DOHH2 (cell line): ENCODE data around the gene GDPD4.

Experiments used
- H3F3A ChIP-seq: fragments of 200-600 bp; sonication (generic), shearing (Covaris generic); 2 replicates; pipeline ENCODE4 v1.6.0; 2016; ENCODE audit warnings: antibody characterized with exemption, mild to moderate bottlenecking; ENCODE audit not compliant: control insufficient read depth, insufficient read depth
- H3K27ac ChIP-seq: fragments of 200-600 bp; sonication (generic); 2 replicates; pipeline ENCODE4 v1.5.1; 2014; ENCODE audit warnings: low read depth, mild to moderate bottlenecking, low read length, moderate library complexity
- H3K27me3 ChIP-seq: fragments of 200-600 bp; sonication (generic); 2 replicates; pipeline ENCODE4 v1.6.1; 2014; ENCODE audit warnings: mild to moderate bottlenecking, low read length, mixed read lengths; ENCODE audit not compliant: control insufficient read depth
- H3K36me3 ChIP-seq: fragments of 200-600 bp; sonication (generic); 2 replicates; pipeline ENCODE4 v1.6.1; 2014; ENCODE audit warnings: mild to moderate bottlenecking, low read length, moderate library complexity, mixed read lengths; ENCODE audit not compliant: control insufficient read depth
- H3K4me1 ChIP-seq: fragments of 200-600 bp; sonication (generic); 2 replicates; pipeline ENCODE4 v1.6.1; 2014; ENCODE audit warnings: mild to moderate bottlenecking, low read length, mixed read lengths; ENCODE audit not compliant: control insufficient read depth
- H3K4me2 ChIP-seq: fragments of 200-600 bp; sonication (generic); 2 replicates; pipeline ENCODE4 v1.6.0; 2014; ENCODE audit warnings: mild to moderate bottlenecking, low read length, moderate library complexity
- H3K4me3 ChIP-seq: fragments of 200-600 bp; sonication (generic); 2 replicates; pipeline ENCODE4 v1.5.1; 2014; ENCODE audit warnings: mild to moderate bottlenecking, low read length, mixed read lengths
- H3K79me2 ChIP-seq: fragments of 200-600 bp; sonication (generic); 2 replicates; pipeline ENCODE4 v1.6.1; 2014; ENCODE audit warnings: mild to moderate bottlenecking, low read length, mixed read lengths; ENCODE audit not compliant: control insufficient read depth
- H3K9me2 ChIP-seq: fragments of 200-600 bp; sonication (generic); replicated peaks from 2 replicates; pipeline ENCODE4 v1.6.1; 2014; ENCODE audit warnings: mild to moderate bottlenecking, low read length, mixed read lengths; ENCODE audit not compliant: control insufficient read depth
- H3K9me3 ChIP-seq: fragments of 200-600 bp; sonication (generic); 2 replicates; pipeline ENCODE4 v1.6.1; 2014; ENCODE audit warnings: antibody characterized with exemption, low read length, mixed read lengths; ENCODE audit not compliant: control insufficient read depth, insufficient read depth
- H4K20me1 ChIP-seq: fragments of 200-600 bp; sonication (generic); 2 replicates; pipeline ENCODE4 v1.6.0; 2014; ENCODE audit warnings: low read depth, mild to moderate bottlenecking, antibody characterized with exemption, low read length, moderate library complexity; ENCODE audit not compliant: control insufficient read depth, insufficient read depth
- EZH2phosphoT487 ChIP-seq: fragments of 200-600 bp; sonication (generic); IDR thresholded peaks from 2 replicates; pipeline ENCODE4 v1.6.1; 2017; ENCODE audit warnings: borderline replicate concordance, mild to moderate bottlenecking, antibody characterized with exemption, low read length, moderate library complexity, mixed read lengths
- TF ChIP-seq, protein P1 (sequence below): fragments of 200-600 bp; sonication (generic); IDR thresholded peaks from one replicate; pipeline ENCODE4 v1.5.1; 2014; ENCODE audit warnings: antibody characterized with exemption, mild to moderate bottlenecking, low read depth, low read length; ENCODE audit not compliant: poor library complexity, severe bottlenecking

The GDPD4 gene

DNA sequence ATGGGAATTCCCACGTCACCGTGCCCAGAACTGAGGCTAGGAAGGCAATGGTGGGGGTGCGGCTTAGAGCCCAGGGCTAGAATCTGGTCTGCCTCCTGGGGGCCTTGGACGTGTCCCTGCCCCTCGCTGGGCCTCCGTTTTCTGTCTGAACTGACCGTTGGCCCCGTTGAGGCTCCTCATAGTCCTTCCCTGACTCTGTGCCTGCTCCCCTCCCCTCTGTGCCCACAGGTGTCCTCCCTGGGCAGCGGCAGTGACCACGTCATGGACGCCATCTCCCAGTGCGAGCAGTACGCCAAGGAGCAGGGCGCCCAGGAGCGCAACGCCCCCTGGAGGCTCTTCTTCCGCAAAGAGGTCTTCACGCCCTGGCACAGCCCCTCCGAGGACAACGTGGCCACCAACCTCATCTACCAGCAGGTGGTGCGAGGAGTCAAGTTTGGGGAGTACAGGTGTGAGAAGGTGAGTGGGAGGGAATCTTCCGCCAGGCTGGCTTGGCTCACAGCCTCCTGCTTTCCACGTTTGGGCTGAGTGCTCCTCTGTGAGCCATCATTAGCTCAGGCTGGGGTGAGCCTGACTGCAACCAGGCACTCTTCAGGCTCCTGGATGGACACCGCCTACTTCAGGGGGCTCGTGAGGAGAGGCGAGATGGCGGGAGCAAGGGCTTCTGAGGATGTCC, 109.5 kb downstream of the GDPD4 start:
- Histone ChIP-seq H3K27ac (no peak overlapping the region), H3K9me3 (no peaks in the 10 kb centered on the region), H4K20me1 (no peaks in the 10 kb centered on the region), H3K4me2 (no peak overlapping the region), H3K4me3 (no peak overlapping the region), H3K27me3 (no peaks in the 10 kb centered on the region), H3F3A (no peaks in the 10 kb centered on the region), H3K4me1 (no peaks in the 10 kb centered on the region), H3K36me3 (no peaks in the 10 kb centered on the region), H3K79me2 (no peaks in the 10 kb centered on the region), H3K9me2 (no peaks in the 10 kb centered on the region)
- no peak for TF ChIP-seq EZH2phosphoT487
- TF ChIP-seq, protein P1, sequence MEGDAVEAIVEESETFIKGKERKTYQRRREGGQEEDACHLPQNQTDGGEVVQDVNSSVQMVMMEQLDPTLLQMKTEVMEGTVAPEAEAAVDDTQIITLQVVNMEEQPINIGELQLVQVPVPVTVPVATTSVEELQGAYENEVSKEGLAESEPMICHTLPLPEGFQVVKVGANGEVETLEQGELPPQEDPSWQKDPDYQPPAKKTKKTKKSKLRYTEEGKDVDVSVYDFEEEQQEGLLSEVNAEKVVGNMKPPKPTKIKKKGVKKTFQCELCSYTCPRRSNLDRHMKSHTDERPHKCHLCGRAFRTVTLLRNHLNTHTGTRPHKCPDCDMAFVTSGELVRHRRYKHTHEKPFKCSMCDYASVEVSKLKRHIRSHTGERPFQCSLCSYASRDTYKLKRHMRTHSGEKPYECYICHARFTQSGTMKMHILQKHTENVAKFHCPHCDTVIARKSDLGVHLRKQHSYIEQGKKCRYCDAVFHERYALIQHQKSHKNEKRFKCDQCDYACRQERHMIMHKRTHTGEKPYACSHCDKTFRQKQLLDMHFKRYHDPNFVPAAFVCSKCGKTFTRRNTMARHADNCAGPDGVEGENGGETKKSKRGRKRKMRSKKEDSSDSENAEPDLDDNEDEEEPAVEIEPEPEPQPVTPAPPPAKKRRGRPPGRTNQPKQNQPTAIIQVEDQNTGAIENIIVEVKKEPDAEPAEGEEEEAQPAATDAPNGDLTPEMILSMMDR = peak; percentile 84

DNA sequence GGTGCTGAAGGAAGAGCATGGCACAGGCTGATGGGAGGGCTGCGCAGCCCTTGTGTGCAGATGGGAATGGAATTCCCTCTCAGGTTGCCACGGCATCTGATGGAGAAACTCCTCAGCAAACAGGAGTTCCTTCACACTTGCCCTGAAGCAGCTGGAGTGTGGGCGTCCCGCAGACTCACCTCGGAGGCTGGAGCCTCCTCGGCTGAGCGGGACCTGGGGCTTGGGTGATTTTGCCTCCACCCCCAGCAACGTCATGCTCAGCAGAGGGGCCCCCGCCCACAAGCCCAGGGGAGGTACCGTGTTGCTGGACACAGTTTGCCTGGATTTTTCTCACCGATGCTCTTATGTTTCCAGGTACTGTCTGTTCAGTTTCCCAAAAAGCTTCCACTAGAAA, 110.1 kb downstream of the GDPD4 start:
- H3K4me2 ChIP-seq = no peak overlapping the region
- H4K20me1 ChIP-seq = no peaks in the 10 kb centered on the region
- no peaks in the 10 kb centered on the region for H3F3A ChIP-seq
- no peaks in the 10 kb centered on the region for H3K4me1 ChIP-seq
- no peaks in the 10 kb centered on the region for H3K9me2 ChIP-seq
- no peak overlapping the region for H3K27ac ChIP-seq
- no peaks in the 10 kb centered on the region for H3K36me3 ChIP-seq
- no peaks in the 10 kb centered on the region for H3K9me3 ChIP-seq
- TF ChIP-seq EZH2phosphoT487 = no peak
- TF ChIP-seq, protein P1 = no peak
- no peak overlapping the region for H3K4me3 ChIP-seq
- H3K27me3 ChIP-seq = no peaks in the 10 kb centered on the region
- no peaks in the 10 kb centered on the region for H3K79me2 ChIP-seq

DNA sequence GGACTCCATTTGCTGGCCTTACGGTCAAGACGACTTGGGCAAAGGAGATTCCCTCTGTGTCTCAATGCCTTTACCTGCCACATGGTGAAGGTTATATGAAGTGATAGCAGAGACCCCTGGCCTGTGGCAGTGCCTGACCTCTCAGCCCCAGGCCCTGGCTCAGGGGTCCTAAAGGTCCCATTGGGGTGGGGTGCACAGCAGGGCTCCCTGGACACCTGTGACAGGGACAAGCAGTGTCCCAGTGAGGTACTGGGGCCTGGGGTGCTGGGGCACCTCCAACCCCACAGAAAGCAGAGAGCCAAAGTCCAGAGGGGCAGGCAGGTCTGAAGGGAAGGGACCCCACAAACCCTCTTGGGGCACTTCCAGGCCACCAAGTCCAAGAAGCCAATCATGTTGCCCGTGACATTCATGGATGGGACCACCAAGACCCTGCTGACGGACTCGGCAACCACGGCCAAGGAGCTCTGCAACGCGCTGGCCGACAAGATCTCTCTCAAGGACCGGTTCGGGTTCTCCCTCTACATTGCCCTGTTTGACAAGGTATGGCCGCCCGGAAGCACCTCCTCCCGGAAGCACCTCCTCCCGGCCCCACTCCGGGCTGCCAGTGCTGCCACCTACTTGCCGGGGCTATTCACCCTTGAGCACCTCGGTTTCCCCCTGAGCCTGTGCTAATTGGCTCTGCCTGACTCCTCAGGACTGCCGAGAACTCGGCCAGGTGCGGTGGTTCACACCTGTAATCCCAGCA, 111.0 kb downstream of the GDPD4 start:
- H3K9me3 ChIP-seq = no peaks in the 10 kb centered on the region
- TF ChIP-seq, protein P1 = no peak
- TF ChIP-seq EZH2phosphoT487 = no peak
- no peaks in the 10 kb centered on the region for H3K9me2 ChIP-seq
- no peak overlapping the region for H3K4me2 ChIP-seq
- H3K27ac ChIP-seq = no peak overlapping the region
- H3K4me1 ChIP-seq = no peaks in the 10 kb centered on the region
- H3F3A ChIP-seq = no peaks in the 10 kb centered on the region
- H3K36me3 ChIP-seq = no peaks in the 10 kb centered on the region
- no peaks in the 10 kb centered on the region for H3K27me3 ChIP-seq
- no peak overlapping the region for H3K4me3 ChIP-seq
- H3K79me2 ChIP-seq = no peaks in the 10 kb centered on the region
- no peaks in the 10 kb centered on the region for H4K20me1 ChIP-seq
